ENCODE data around the gene ACSL3.
A peak's percentile ranks its signal among the peaks of the same experiment; 100 is the strongest.
"Not testable (repeated sequence)": the region's sequence is repeated elsewhere in the genome, so short reads cannot be mapped to it uniquely, and the experiment has no call there.

Gene ACSL3
- 60.4 to 111 (median 66.9) reads per million in 4 donors for total RNA-seq

GRCh38 chr2:222860740-222861410, at the start of gene ACSL3:
Gene ACSL3, plus strand, starts transcription at chr2:222861036. Its CDS starts 47,737 bp downstream, at chr2:222908773.
- DNase-seq: peak; percentile 79 to 93 (median 85)

DNA sequence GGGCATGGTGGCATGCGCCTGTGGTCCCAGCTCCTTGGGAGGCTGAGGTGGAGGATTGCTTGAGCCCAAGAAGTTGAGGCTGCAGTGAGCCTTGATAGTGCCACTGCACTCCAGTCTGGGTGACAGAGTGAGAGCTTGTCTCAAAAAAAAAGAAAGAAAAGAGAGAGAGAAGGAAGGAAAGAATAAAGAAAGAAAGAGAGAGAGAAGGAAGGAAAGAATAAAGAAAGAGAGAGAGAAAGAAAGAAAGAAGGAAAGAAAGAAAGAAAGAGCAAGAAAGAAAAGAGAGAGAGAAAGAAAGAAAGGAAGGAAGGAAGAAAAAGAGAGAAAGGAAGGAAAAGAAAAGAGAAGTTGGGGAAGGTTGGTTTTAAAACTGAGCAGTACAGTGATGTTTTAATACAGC, 49.0 kb upstream of the ACSL3 start:
- no peak for DNase-seq

DNA sequence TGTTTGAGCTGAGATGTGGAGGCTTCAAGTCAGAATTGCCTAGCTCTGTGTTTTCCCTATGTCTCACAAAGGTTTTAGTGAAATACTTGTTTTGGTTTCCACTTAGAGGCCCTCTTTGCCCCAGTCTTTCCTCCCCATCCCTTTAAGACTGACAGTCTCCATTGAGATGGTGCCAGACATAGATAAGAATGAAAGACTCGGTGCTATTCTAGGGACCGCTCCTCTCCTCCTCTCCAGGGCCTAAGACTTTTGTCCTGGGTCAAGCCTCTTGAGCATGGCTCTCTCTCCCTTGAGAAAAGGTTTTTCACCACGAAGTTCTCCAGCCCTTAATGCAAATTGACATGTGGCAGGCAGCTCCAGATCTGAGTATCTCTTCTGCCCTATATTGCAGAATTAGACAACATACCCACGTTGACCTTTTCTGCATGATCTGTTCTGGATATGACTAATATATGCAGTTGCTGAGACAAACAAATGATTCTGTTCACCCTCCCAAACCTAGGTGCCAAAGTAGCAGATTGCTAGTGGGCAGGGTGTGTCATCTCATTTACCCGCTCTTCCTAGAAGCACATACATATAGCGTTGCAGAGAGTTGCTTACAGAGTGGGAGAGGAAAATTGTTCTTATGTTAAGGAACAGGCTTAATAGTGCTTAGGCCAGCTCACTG, 47.5 kb upstream of the ACSL3 start:
- DNase-seq: peak in 1 of 5 donors; percentile 68

DNA sequence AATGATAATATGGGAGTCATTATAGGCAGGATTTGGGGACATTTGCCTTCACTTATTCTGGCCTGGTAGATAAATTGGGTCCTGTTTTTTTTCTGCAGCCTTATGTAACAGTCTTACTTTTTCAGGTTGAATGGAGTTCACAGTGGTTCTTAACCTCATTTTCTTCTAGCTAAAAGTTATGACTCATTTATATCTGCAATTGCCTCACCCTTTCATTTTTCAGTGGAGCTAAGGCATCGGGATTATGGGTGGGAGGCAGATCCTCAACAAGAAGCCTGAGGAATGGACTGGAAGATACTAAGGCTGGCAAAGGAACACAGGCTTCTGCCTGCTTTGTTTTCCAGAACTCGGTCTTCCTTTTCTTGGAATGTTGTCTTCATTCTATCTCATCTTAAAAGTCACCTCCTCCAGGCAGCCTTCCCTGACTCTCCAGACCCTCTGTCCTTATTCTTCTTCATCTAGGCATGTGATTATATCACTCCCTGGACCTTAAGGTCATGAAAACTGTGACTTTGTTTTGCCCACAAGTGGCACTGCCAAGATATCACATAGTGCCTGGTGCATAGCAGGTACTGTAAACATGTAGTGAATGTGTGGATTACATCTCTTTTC, 41.0 kb upstream of the ACSL3 start:
- DNase-seq: no peak

GRCh38 chr2:222823183-222823930, 37.5 kb upstream of the ACSL3 start:
- no peak for DNase-seq

DNA sequence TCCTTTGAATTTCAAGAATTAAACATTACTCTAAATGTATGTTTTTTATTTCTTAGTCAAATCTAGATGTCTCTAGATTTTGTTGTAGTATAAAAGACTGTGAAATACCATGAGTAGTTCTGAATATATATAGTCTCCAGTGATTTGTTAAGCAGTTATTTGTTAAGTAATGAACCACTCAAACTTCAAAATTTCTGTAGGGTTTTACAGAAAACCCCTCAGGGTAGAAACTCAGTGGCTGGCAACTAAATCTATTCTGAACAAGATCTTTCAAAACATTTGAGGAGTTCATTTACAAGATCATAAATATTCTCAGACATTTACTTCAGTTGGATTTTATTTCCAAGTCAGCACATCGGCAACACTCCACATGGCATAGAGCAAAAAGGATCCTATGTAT, 35.8 kb upstream of the ACSL3 start:
- no peak for DNase-seq

DNA sequence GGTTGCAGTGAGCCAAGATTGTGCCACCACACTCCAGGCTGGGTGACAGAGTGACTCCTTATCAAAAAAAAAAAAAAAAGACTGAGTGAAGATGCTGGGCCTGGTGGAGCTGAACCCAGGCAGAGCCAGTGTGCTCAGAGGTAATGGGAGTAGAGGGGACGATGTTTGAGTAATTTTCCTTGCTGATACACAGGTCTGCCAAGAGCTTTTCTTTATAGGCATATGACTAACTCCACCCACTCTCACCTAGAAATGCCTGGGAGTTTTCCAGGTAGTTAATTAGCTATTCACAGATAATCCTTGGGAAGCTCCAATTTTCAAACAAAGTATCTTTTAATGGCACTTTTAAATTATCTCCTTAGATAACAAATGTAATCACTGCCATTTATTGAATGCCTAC, 33.4 kb upstream of the ACSL3 start:
- DNase-seq: no peak

- no peak for DNase-seq
Measured at GRCh38 chr2:222828572-222828971, 32.3 kb upstream of the ACSL3 start.

DNA sequence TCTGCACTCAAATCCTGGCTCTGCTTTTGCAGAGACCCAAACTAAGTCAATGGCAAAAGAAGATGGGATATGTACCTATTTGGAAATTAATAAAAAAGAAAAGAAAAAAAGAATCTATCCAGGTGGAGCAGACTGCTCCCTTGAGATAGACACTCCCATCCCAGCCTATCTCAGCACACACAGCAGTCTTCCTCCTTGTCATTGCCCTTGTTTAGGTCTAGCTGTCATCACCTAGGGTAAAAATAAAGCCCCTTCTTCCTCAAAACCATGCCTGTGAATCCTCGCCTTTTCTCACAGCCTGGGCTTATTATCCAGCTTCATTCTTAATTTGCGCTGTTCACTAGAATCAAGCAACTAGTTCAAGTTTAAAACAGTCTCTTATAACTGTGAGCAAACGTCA, 30.7 kb upstream of the ACSL3 start:
- no peak for DNase-seq

- no peak for DNase-seq
Measured at GRCh38 chr2:222833410-222833809, 27.4 kb upstream of the ACSL3 start.

GRCh38 chr2:222835143-222835822, 25.6 kb upstream of the ACSL3 start:
- DNase-seq: no peak

DNA sequence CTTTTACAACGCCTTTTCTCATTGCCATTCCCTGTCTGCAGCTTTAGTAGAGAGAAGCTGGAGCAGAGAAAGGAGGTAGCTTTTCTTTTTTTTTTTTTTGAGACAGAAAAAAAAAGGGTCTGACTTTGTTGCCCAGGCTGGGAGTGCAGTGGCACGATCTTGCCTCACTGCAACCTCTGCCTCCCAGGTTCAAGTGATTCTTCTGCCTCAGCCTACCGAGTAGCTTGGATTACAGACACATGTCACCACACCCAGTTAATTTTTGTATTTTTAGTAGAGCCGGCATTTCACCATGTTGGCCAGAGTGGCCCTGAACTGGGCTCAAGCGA, 25.0 kb upstream of the ACSL3 start:
- no peak for DNase-seq

- no peak for DNase-seq
Measured at GRCh38 chr2:222837643-222838056, 23.2 kb upstream of the ACSL3 start.

DNA sequence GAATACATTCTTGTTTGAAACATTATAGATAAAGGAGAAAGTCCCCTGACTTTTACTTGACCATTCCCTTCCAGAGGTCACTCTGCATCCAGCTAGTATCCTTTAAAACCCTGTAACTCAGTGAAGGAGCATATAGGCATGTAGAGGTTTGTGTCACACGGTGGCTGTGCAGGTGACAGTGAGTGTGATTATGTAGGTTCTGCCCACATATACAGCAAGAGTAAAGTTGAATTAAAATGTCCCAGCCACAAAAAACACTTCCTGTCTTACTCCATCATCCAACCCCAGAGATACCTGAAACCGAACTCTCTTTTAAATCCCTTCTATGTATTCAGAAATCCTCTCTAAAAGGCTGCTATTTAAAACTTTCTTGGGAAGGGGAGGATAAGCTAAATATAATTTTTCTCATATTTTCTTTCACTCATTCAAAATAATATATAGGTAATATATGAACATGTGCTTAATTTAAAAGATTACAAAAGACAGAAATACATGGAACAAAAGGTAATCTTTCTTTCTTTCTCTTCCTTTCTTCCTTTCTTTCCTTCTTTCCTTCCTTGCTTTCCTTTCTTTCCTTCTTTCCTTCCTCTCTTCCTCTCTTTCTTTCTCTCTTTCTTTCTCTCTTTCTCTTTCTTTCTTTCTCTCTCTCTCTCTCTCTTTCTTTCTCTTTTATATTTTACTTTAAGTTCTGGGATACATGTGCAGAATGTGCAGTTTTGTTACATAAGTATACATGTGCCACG, 20.6 kb upstream of the ACSL3 start:
- DNase-seq: no peak

- DNase-seq: no peak
Measured at GRCh38 chr2:222842491-222843174, 18.2 kb upstream of the ACSL3 start.

GRCh38 chr2:222844323-222844722, 16.5 kb upstream of the ACSL3 start:
- DNase-seq: no peak

- not testable (repeated sequence) for DNase-seq
Measured at GRCh38 chr2:222845314-222845713, 15.5 kb upstream of the ACSL3 start.

- DNase-seq: no peak
Measured at GRCh38 chr2:222846003-222846402, 14.8 kb upstream of the ACSL3 start.

DNA sequence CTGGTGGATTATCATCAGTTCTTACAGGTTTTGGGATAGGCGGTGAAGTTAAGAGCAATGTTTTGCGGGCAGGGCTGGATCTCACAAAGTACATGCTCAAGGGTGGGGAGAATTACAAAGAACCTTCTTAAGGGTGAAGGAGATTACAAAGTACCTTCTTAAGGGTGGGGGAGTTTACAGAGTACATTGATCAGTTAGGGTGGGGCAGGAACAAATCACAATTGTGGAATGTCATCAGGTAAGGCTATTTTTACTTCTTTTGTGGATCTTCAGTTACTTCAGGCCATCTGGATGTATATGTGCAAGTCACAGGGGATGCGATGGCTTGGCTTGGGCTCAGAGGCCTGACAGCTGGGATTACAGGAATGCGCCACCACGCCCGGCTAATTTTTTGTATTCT, 12.8 kb upstream of the ACSL3 start:
- DNase-seq: not testable (repeated sequence)

DNA sequence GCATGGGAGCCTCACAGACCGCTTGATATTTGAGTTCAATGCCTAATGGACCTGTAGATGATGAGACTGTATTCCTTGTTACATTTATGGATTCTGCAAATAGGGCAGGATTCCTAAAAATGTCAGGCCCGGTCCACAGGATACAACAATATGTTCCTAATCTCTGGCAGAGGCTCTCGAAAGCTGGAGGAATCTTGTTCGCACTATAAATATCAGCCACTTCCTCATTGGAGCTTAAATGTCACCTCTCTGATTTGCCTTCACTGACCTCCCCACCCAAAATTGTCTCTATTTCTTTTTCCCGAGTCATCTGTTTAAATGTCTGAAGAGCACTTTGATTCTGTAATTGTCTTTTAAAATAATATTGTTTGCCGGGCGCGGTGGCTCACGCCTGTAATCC, 12.0 kb upstream of the ACSL3 start:
- no peak for DNase-seq

- no peak for DNase-seq
Measured at GRCh38 chr2:222851956-222852617, 8.7 kb upstream of the ACSL3 start.

All from T-helper 1 cell (primary cell).